Measurements from ENCODE around the gene JPH3. TPM values are rescaled to one million over a fixed set of nuclear protein-coding genes. Genes with fewer than 3 reads are reported as not detected.

JPH3 gene
- total and polyA plus RNA-seq, 10 donors, result 0.03 TPM; not detected in 9

GRCh38 chr16:87621550-87621829, 19.2 kb downstream of the JPH3 start:
- Histone ChIP-seq H3K36me3 (no peaks in the 10 kb centered on the region), H3K4me1 (no peaks in the 10 kb centered on the region), H3K4me3 (no peak overlapping the region), H3K9me3 (no peaks in the 10 kb centered on the region), H3K27me3 (replicated peaks in 1 of 7) (peaks cover 0 to 70% (median 20%) of the 10 kb centered on the region in 7 donors), H3K27ac (no peak overlapping the region)
- no peak for TF ChIP-seq POLR2A (IDR thresholded peaks at IDR 0.05)
- TF ChIP-seq POLR2AphosphoS5 (IDR thresholded peaks at IDR 0.05), result no peak
- TF ChIP-seq CTCF (IDR thresholded peaks at IDR 0.05 in 8 of 11, conservative IDR thresholded peaks at IDR 0.05 in 3 of 11), result no peak
- no peak for DNase-seq
- WGBS, 5 donors, result 60 to 67% (median 63%) methylated on average over 8 of the region's 8 CpGs
- intact Hi-C loops (cut with DNase I; ENCODE audit: low total_unique reads), result no loop called here

- Histone ChIP-seq H3K4me3 (no peak overlapping the region), H3K4me1 (no peaks in the 10 kb centered on the region), H3K9me3 (no peaks in the 10 kb centered on the region), H3K36me3 (no peaks in the 10 kb centered on the region), H3K27ac (no peak overlapping the region), H3K27me3 (replicated peaks in 1 of 7) (peaks cover 0 to 66% (median 20%) of the 10 kb centered on the region in 7 donors)
- no peak for DNase-seq
- TF ChIP-seq POLR2A (IDR thresholded peaks at IDR 0.05), result no peak
- TF ChIP-seq POLR2AphosphoS5 (IDR thresholded peaks at IDR 0.05), result no peak
- 40 to 49% (median 47%) methylated on average over 14 to 15 of the region's 15 CpGs for WGBS, 5 donors
- intact Hi-C loops (cut with DNase I; ENCODE audit: low total_unique reads), result no loop called here
Observed at GRCh38 chr16:87621976-87622713, 19.8 kb downstream of the JPH3 start.

- 76 to 86% (median 83%) methylated on average over 2 to 10 of the region's 10 CpGs for WGBS, 5 donors
- no peak for TF ChIP-seq CTCF (IDR thresholded peaks at IDR 0.05 in 8 of 11, conservative IDR thresholded peaks at IDR 0.05 in 3 of 11)
- no peak for TF ChIP-seq POLR2A (IDR thresholded peaks at IDR 0.05)
- TF ChIP-seq POLR2AphosphoS5 (IDR thresholded peaks at IDR 0.05), result no peak
- peaks cover 0 to 64% (median 15%) of the 10 kb centered on the region in 7 donors for H3K27me3 ChIP-seq (replicated peaks in 1 of 7)
- no peak for DNase-seq
- no peaks in the 10 kb centered on the region for H3K4me1 ChIP-seq
- no peak overlapping the region for H3K4me3 ChIP-seq
- H3K27ac ChIP-seq, result no peak overlapping the region
- H3K36me3 ChIP-seq, result no peaks in the 10 kb centered on the region
- intact Hi-C loops (cut with DNase I; ENCODE audit: low total_unique reads), result no loop called here
- no peaks in the 10 kb centered on the region for H3K9me3 ChIP-seq
Observed at GRCh38 chr16:87622756-87623319, 20.5 kb downstream of the JPH3 start.

DNA sequence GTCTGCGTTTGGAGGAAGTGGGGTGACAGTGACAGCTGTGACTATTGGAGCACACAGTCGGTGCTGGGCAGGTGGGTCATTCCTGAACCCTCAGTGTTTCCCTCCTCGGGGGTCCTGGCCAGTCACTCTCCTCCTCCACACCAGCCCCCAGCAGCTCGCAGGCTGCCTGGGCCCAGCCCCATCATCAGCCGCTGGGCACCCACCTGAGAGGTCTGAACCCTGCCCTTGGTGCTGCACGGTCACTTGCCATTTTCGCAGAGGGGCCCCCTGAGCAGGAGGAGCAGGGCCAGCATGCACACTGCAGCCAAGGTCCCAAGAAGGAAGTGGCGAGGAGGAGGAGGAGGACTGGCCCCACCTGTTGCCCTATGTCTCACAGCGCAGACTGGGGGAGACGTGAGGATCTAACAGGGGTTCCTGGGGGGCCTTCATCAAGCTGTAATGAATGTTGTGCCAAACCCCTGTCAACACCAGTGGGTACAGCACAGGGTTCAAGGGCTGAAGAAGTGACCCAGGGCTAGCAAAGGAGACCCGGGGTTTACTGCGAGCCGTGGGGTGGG, 23.0 kb downstream of the JPH3 start:
- Histone ChIP-seq H3K27me3 (replicated peaks in 1 of 7) (peaks cover 0 to 64% (median 0%) of the 10 kb centered on the region in 7 donors), H3K36me3 (no peaks in the 10 kb centered on the region), H3K4me1 (no peaks in the 10 kb centered on the region), H3K9me3 (peaks cover 0 to 3% (median 0%) of the 10 kb centered on the region in 8 donors), H3K27ac (no peak overlapping the region), H3K4me3 (no peak overlapping the region)
- 63 to 81% (median 73%) methylated on average over 12 to 13 of the region's 13 CpGs for WGBS, 5 donors
- DNase-seq, result no peak
- intact Hi-C loops (cut with DNase I; ENCODE audit: low total_unique reads), result no loop called here
- TF ChIP-seq POLR2A (IDR thresholded peaks at IDR 0.05), result no peak

DNA sequence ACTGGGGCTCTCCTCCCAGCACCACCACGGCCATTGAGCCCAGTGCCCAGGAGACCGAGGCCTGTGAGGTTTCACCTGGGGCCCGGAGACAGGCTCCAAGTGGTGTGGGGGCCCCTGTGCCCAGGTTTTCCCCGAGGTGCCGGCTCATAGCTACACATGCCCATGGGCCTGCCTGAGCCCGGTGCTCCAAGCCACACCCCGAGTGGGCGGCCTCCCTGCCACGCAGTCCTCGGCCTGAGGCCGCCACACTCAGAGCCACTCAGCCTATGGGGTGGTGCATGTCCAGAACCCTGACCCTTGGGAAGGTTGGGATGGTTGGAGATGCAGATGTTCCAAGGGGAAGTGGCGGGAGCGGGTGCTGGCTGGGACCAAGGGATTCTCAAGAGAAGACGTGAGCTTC, 24.1 kb downstream of the JPH3 start:
- DNase-seq, result no peak
- Histone ChIP-seq H3K36me3 (no peaks in the 10 kb centered on the region), H3K27me3 (replicated peaks in 1 of 7) (peaks cover 0 to 58% (median 0%) of the 10 kb centered on the region in 7 donors), H3K4me3 (no peak overlapping the region), H3K9me3 (peaks cover 0 to 14% (median 9%) of the 10 kb centered on the region in 8 donors), H3K4me1 (no peaks in the 10 kb centered on the region), H3K27ac (no peak overlapping the region)
- TF ChIP-seq POLR2A (IDR thresholded peaks at IDR 0.05), result no peak
- TF ChIP-seq POLR2AphosphoS5 (IDR thresholded peaks at IDR 0.05), result no peak
- TF ChIP-seq CTCF (IDR thresholded peaks at IDR 0.05 in 8 of 11, conservative IDR thresholded peaks at IDR 0.05 in 3 of 11), result no peak
- WGBS, 5 donors, result 78 to 92% (median 84%) methylated on average over 13 to 14 of the region's 14 CpGs
- intact Hi-C loops (cut with DNase I; ENCODE audit: low total_unique reads), result no loop called here
